ENCODE results near the gene SLIT1.

The SLIT1 gene

GRCh38 chr10:97078938-97079445 lies 106.8 kb downstream of the SLIT1 start:
- no peak for DNase-seq

GRCh38 chr10:97078261-97078937 lies 107.4 kb downstream of the SLIT1 start:
- no peak for DNase-seq

- no peak for DNase-seq
These were observed 109.0 kb downstream of the SLIT1 start for GRCh38 chr10:97076781-97077180.

DNA sequence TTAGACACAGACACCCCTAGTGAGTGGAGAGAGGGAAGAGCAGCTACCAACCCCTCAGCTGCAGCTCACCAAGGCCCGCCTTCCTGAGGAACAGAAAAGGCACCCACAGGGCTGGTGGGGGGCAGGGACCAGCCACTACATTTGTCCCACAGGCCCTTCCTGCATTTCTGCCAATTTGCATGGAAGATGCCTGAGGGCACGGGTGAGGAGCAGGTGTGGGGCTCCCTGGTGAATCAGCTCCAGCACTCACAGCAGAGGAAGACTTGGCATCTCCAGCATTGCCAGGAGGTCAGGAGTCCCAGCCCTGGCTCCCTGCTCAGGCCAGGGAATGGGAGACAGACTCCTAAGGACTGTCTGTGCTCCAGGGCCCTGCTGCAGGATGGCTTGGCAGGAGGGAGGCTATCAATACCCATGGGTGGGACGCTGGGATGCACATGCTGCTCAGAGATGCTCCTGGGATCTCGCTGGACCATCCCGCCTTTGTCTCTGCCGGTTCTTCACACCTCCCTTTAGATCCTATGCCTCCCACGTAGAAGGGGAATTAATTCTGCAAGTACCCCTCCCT lies 109.7 kb downstream of the SLIT1 start:
- DNase-seq, result no peak

DNA sequence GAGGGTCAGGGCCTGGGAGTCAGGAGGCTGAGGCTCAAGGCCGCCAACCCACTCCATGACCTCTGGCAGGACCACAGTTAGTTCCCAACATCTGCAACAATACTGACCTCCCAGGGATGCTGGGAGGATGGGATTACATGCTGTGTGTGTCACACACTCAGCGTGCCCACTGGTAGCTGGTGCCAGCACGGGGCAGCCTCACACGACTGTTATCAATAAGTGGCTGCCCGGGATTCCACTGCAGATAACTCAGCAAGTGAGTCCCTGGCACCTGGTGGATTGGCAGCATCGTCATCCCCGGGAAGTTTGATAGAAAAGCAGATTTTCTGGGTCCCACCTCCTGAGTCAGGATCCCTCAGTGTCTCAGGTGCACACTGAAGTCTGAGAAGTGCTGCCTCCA lies 110.3 kb downstream of the SLIT1 start:
- DNase-seq, result no peak

GRCh38 chr10:97074256-97075145 lies 111.3 kb downstream of the SLIT1 start:
- no peak for DNase-seq

DNA sequence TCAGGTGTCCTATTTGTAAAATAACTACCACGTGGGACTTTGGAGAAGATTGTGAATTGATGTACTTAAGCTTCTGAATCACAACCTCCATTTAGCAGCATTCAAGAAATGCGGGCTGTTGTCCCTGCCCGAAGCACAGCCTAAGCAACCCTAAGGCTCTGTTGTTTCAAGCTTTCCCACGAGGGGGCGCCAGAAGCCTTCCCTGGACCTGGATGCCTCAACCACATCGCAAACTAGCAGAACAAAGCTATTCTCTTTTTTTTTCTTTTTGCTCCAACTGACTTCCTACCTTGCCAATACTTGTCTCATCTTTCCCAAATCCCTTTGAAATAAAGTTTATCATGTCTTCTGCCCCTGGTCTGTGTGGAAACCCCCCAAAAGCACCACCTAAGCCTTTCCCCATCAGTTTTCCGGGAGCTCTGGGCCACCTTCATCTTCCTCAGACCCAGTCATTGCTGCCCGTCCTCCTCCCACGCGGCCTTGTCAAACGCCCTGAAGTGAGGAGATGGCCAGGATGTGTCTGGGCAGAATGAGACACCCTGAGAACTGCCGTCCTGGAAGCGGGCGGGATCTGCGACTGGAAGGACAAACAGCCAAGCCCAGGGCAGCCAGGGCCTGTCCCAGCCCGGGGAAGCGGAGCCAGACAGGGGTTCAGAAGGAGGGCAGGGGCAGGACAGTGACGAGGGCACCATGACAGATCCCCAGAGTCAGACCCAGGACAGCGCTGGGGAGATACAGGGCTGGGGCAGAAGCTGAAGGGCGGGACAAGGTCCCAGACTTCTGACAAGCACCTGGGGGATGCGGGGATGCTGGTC lies 112.7 kb downstream of the SLIT1 start:
- peak; percentile 74 for DNase-seq

- DNase-seq, result no peak
These were observed 114.3 kb downstream of the SLIT1 start for GRCh38 chr10:97071496-97071895.

DNA sequence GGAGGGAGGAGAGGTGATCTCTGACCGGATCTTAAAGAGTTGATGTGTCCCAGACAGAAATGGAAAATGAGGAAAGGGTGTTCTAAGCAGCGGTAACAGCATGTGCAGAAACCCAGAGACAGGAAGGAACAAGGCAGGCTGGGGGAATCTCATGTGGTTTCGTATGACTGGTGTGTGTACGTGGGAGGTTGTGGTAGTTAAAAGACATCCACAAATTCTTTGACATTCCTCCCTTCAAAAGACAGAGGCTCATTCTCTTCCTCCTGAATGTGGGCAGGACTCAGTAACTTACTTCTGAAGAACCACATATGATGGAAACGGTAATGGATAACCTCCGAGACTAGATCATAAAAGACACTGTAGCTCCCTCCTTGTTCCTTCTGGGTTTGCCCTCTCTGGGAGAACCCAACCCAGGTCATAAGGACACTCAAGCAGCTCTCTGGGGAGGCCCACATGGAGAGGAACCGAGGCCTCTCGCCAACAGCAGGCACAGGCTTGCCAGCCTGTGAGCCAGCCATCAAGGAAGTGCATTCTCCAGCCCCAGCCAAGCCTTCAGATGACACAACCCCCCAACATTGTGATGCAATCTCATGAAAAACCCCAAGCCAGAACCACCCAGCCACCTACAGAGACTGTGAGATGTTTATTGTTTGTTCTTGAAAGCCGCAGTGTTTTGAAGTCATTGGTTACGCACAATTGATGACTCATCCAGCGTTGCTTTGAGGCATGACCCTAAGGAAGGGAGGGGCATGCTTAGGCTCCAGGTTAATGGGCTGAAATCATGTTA lies 116.0 kb downstream of the SLIT1 start:
- DNase-seq, result no peak

DNA sequence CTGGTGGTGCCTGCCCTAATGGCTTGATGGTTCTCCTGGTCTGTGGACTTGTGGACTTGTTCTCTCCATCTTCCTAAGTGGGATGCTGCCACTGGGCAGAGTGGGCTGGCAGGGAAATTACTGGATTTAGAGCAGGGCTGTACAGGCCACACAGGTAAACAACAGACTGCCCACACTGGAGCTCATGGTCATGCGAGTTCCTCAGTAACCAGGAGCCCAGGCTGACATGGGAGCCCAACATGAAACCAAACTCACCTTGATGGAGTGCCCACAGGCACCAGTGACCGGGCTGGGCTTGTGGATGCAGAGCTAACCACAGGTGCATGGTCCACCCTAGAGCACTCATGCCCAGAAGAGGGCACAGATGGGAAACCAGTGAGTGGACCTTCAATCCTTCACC lies 116.7 kb downstream of the SLIT1 start:
- DNase-seq, result no peak

- DNase-seq, result no peak
These were observed 117.9 kb downstream of the SLIT1 start for GRCh38 chr10:97067716-97068391.

- DNase-seq, result no peak
These were observed 118.7 kb downstream of the SLIT1 start for GRCh38 chr10:97066877-97067555.

GRCh38 chr10:97065686-97066660 lies 119.8 kb downstream of the SLIT1 start:
- no peak for DNase-seq

GRCh38 chr10:97065128-97065527 lies 120.6 kb downstream of the SLIT1 start:
- DNase-seq, result no peak

GRCh38 chr10:97063983-97064837 lies 121.5 kb downstream of the SLIT1 start:
- no peak for DNase-seq

GRCh38 chr10:97063271-97063982 lies 122.3 kb downstream of the SLIT1 start:
- no peak for DNase-seq

GRCh38 chr10:97062456-97062855 lies 123.3 kb downstream of the SLIT1 start:
- DNase-seq, result no peak

- DNase-seq, result no peak
These were observed 123.7 kb downstream of the SLIT1 start for GRCh38 chr10:97062046-97062445.

Data from NCI-H1436 (cell line).